Measurements from ENCODE around the gene B3GAT2. TPM values are rescaled to one million over a fixed set of nuclear protein-coding genes. Genes with fewer than 3 reads are reported as not detected.
"Not testable (repeated sequence)": the region's sequence is repeated elsewhere in the genome, so short reads cannot be mapped to it uniquely, and the experiment has no call there.

The B3GAT2 gene
- total RNA-seq, 2 donors from 2014 or later, result not detected

- H3K36me3 Mint-ChIP-seq, ATAC-seq, H3K27ac Mint-ChIP-seq: not testable (repeated sequence)
Measured at GRCh38 chr6:70944321-70944720, 12.5 kb downstream of the B3GAT2 start.

GRCh38 chr6:70933853-70934252 is 23.0 kb downstream of the B3GAT2 start:
- ATAC-seq (no peak), DNase-seq (ENCODE audit: low spot score in 2 of 2) (no peak)
- Mint-ChIP-seq H3K27ac (no peak overlapping the region), H3K36me3 (no peaks in the 10 kb centered on the region), H3K9me3 (peaks cover 0 to 4% of the 10 kb centered on the region in 2 donors)

More at GRCh38 chr6:70944321-70944720, 12.5 kb downstream of the B3GAT2 start:
- DNase-seq (ENCODE audit: low spot score in 2 of 2); H3K9me3 Mint-ChIP-seq: not testable (repeated sequence)

GRCh38 chr6:70905742-70906141 is 51.1 kb downstream of the B3GAT2 start:
- Mint-ChIP-seq H3K27ac (no peak overlapping the region), H3K36me3 (no peaks in the 10 kb centered on the region), H3K9me3 (no peaks in the 10 kb centered on the region)
- ATAC-seq (no peak), DNase-seq (ENCODE audit: low spot score in 2 of 2) (no peak)

- Mint-ChIP-seq H3K9me3 (no peaks in the 10 kb centered on the region), H3K27ac (no peak overlapping the region), H3K36me3 (no peaks in the 10 kb centered on the region)
- ATAC-seq (no peak), DNase-seq (ENCODE audit: low spot score in 2 of 2) (no peak)
Measured at GRCh38 chr6:70903665-70904452, 53.0 kb downstream of the B3GAT2 start.

- Mint-ChIP-seq H3K27ac (no peak overlapping the region), H3K36me3 (no peaks in the 10 kb centered on the region), H3K9me3 (no peaks in the 10 kb centered on the region)
- no peak for DNase-seq (ENCODE audit: low spot score in 2 of 2)
- ATAC-seq, result no peak
Measured at GRCh38 chr6:70901324-70901723, 55.5 kb downstream of the B3GAT2 start.

GRCh38 chr6:70900047-70900446 is 56.8 kb downstream of the B3GAT2 start:
- ATAC-seq, result no peak
- H3K9me3 Mint-ChIP-seq, result no peaks in the 10 kb centered on the region
- H3K36me3 Mint-ChIP-seq, result no peaks in the 10 kb centered on the region
- no peak overlapping the region for H3K27ac Mint-ChIP-seq
- no peak for DNase-seq (ENCODE audit: low spot score in 2 of 2)

- Mint-ChIP-seq H3K36me3 (no peaks in the 10 kb centered on the region), H3K9me3 (no peaks in the 10 kb centered on the region), H3K27ac (no peak overlapping the region)
- DNase-seq (ENCODE audit: low spot score in 2 of 2) (no peak), ATAC-seq (no peak)
Measured at GRCh38 chr6:70894001-70894400, 62.9 kb downstream of the B3GAT2 start.

GRCh38 chr6:70889270-70889669 is 67.6 kb downstream of the B3GAT2 start:
- DNase-seq (ENCODE audit: low spot score in 2 of 2) (no peak), ATAC-seq (no peak)
- peak overlapping the region in 1 of 2 donors; percentile 46 for H3K27ac Mint-ChIP-seq
- no peaks in the 10 kb centered on the region for H3K36me3 Mint-ChIP-seq
- no peaks in the 10 kb centered on the region for H3K9me3 Mint-ChIP-seq

GRCh38 chr6:70886661-70887060 is 70.2 kb downstream of the B3GAT2 start:
- no peak for ATAC-seq

GRCh38 chr6:70886071-70886470 is 70.8 kb downstream of the B3GAT2 start:
- no peaks in the 10 kb centered on the region for H3K36me3 Mint-ChIP-seq
- no peak for DNase-seq (ENCODE audit: low spot score in 2 of 2)

More at GRCh38 chr6:70886661-70887060, 70.2 kb downstream of the B3GAT2 start:
- Mint-ChIP-seq H3K36me3 (no peaks in the 10 kb centered on the region), H3K27ac (no peak overlapping the region), H3K9me3 (no peaks in the 10 kb centered on the region)
- no peak for DNase-seq (ENCODE audit: low spot score in 2 of 2)

GRCh38 chr6:70884074-70884983 is 72.5 kb downstream of the B3GAT2 start:
- Mint-ChIP-seq H3K9me3 (no peaks in the 10 kb centered on the region), H3K27ac (no peak overlapping the region)
- ATAC-seq, result peak; percentile 74 to 86

More at GRCh38 chr6:70886071-70886470, 70.8 kb downstream of the B3GAT2 start:
- no peak overlapping the region for H3K27ac Mint-ChIP-seq
- H3K9me3 Mint-ChIP-seq, result no peaks in the 10 kb centered on the region
- ATAC-seq, result no peak

GRCh38 chr6:70879496-70879895 is 77.4 kb downstream of the B3GAT2 start:
- Mint-ChIP-seq H3K36me3 (no peaks in the 10 kb centered on the region), H3K27ac (no peak overlapping the region), H3K9me3 (no peaks in the 10 kb centered on the region)
- DNase-seq (ENCODE audit: low spot score in 2 of 2) (no peak), ATAC-seq (no peak)

More at GRCh38 chr6:70884074-70884983, 72.5 kb downstream of the B3GAT2 start:
- peak in 1 of 2 donors; percentile 73 for DNase-seq (ENCODE audit: low spot score in 2 of 2)
- H3K36me3 Mint-ChIP-seq, result no peaks in the 10 kb centered on the region

- Mint-ChIP-seq H3K36me3 (peaks cover 13 to 16% of the 10 kb centered on the region in 2 donors), H3K27ac (no peak overlapping the region), H3K9me3 (peaks cover 4 to 20% of the 10 kb centered on the region in 2 donors)
- DNase-seq (ENCODE audit: low spot score in 2 of 2) (no peak), ATAC-seq (no peak)
Measured at GRCh38 chr6:70874181-70874913, 82.5 kb downstream of the B3GAT2 start.

- Mint-ChIP-seq H3K9me3 (peaks cover 4 to 20% of the 10 kb centered on the region in 2 donors), H3K36me3 (peaks cover 13 to 16% of the 10 kb centered on the region in 2 donors), H3K27ac (no peak overlapping the region)
- ATAC-seq (no peak), DNase-seq (ENCODE audit: low spot score in 2 of 2) (no peak)
Measured at GRCh38 chr6:70872469-70872868, 84.4 kb downstream of the B3GAT2 start.

- DNase-seq (ENCODE audit: low spot score in 2 of 2), result no peak
- Mint-ChIP-seq H3K27ac (no peak overlapping the region), H3K36me3 (peaks cover 0 to 4% of the 10 kb centered on the region in 2 donors), H3K9me3 (peaks cover 0 to 4% of the 10 kb centered on the region in 2 donors)
- ATAC-seq, result no peak
Measured at GRCh38 chr6:70864401-70864800, 92.5 kb downstream of the B3GAT2 start.

- no peak for ATAC-seq
- Mint-ChIP-seq H3K36me3 (peaks cover 0 to 4% of the 10 kb centered on the region in 2 donors), H3K9me3 (peaks cover 0 to 4% of the 10 kb centered on the region in 2 donors), H3K27ac (no peak overlapping the region)
- no peak for DNase-seq (ENCODE audit: low spot score in 2 of 2)
Measured at GRCh38 chr6:70863343-70863742, 93.5 kb downstream of the B3GAT2 start.

Data from activated naive CD4-positive, alpha-beta T cell treated with anti-CD3 and anti-CD28 coated beads, Interleukin-2, amount 50 U/mL, for 72 hours (primary cell).